ENCODE results near the gene DDX27. TPM values are rescaled to one million over a fixed set of nuclear protein-coding genes. Genes with fewer than 3 reads are reported as not detected.

The DDX27 gene
- total RNA-seq, 4 donors from 2014 or later, result 19.8 to 35.7 (median 30.8) TPM

- H3K27me3 ChIP-seq, result no peaks in the 10 kb centered on the region
- intact Hi-C loops (cut with DNase I), result no loop called here
- H3K4me1 ChIP-seq, result peaks cover 11 to 78% (median 24%) of the 10 kb centered on the region in 3 donors
- H3K9me3 ChIP-seq, result no peaks in the 10 kb centered on the region
- DNase-seq, result no peak
- WGBS, 2 donors, result 55 to 56% methylated on average over 3 of the region's 3 CpGs
- no peak overlapping the region for H3K27ac ChIP-seq
- no peak overlapping the region for H3K4me3 ChIP-seq
- peaks cover 0 to 5% (median 0%) of the 10 kb centered on the region in 3 donors for H3K36me3 ChIP-seq
- TF ChIP-seq CTCF (IDR thresholded peaks at IDR 0.05) (no peak), POLR2A (IDR thresholded peaks at IDR 0.05) (no peak)
These were observed 34.5 kb upstream of the DDX27 start for GRCh38 chr20:49184691-49185070.

- no peak for DNase-seq
- TF ChIP-seq CTCF (IDR thresholded peaks at IDR 0.05), result no peak
- no peak for TF ChIP-seq POLR2A (IDR thresholded peaks at IDR 0.05)
- peaks cover 0 to 5% (median 0%) of the 10 kb centered on the region in 3 donors for H3K36me3 ChIP-seq
- no peaks in the 10 kb centered on the region for H3K9me3 ChIP-seq
- intact Hi-C loops (cut with DNase I), result no loop called here
- 64 to 69% methylated on average over 6 of the region's 6 CpGs for WGBS, 2 donors
- H3K27me3 ChIP-seq, result no peaks in the 10 kb centered on the region
- no peak overlapping the region for H3K4me3 ChIP-seq
- H3K27ac ChIP-seq, result peak overlapping the region in 2 of 4 donors; percentile 95
- peaks cover 11 to 73% (median 19%) of the 10 kb centered on the region in 3 donors for H3K4me1 ChIP-seq
These were observed 34.0 kb upstream of the DDX27 start for GRCh38 chr20:49185071-49185761.

GRCh38 chr20:49186535-49187329, 32.5 kb upstream of the DDX27 start:
- TF ChIP-seq POLR2A (IDR thresholded peaks at IDR 0.05) (peak in 1 of 4 donors; percentile 45), CTCF (IDR thresholded peaks at IDR 0.05) (no peak)
- H3K9me3 ChIP-seq, result no peaks in the 10 kb centered on the region
- H3K4me1 ChIP-seq, result peaks cover 11 to 58% (median 13%) of the 10 kb centered on the region in 3 donors
- 0 to 2% methylated on average over 19 of the region's 19 CpGs for WGBS, 2 donors
- no peaks in the 10 kb centered on the region for H3K27me3 ChIP-seq
- no peak for DNase-seq
- peaks cover 0 to 5% (median 0%) of the 10 kb centered on the region in 3 donors for H3K36me3 ChIP-seq
- peak overlapping the region; percentile 92 to 97 (median 95) for H3K27ac ChIP-seq
- H3K4me3 ChIP-seq, result peak overlapping the region; percentile 75 to 98 (median 86)
- intact Hi-C loops (cut with DNase I), result no loop called here

GRCh38 chr20:49187330-49187850, 31.8 kb upstream of the DDX27 start:
- DNase-seq, result no peak
- no peaks in the 10 kb centered on the region for H3K27me3 ChIP-seq
- TF ChIP-seq POLR2A (IDR thresholded peaks at IDR 0.05) (no peak), CTCF (IDR thresholded peaks at IDR 0.05) (no peak)
- H3K4me3 ChIP-seq, result peak overlapping the region; percentile 75 to 98 (median 86)
- WGBS, 2 donors, result 0 to 1% methylated on average over 10 to 11 of the region's 29 CpGs
- peaks cover 7 to 51% (median 11%) of the 10 kb centered on the region in 3 donors for H3K4me1 ChIP-seq
- no peaks in the 10 kb centered on the region for H3K9me3 ChIP-seq
- peaks cover 0 to 5% (median 0%) of the 10 kb centered on the region in 3 donors for H3K36me3 ChIP-seq
- H3K27ac ChIP-seq, result peak overlapping the region; percentile 92 to 97 (median 95)
- intact Hi-C loops (cut with DNase I), result no loop called here

Data from esophagus squamous epithelium (tissue), 5 donors.